H1 (cell line): Measurements from ENCODE around the gene AIFM2. TPM values are rescaled to one million over a fixed set of nuclear protein-coding genes. Genes with fewer than 3 reads are reported as not detected.

ENCODE experiments used
- ATF2 ChIP-seq: IDR thresholded peaks from 2 replicates; pipeline ENCODE4 v1.6.1; 2012; ENCODE audit warnings: low read length, inconsistent platforms
- CHD7 ChIP-seq: fragments of 300-600 bp; sonication (generic); IDR thresholded peaks from 2 replicates; pipeline ENCODE4 v1.7.1; 2012; ENCODE audit warnings: low read length, moderate library complexity, mild to moderate bottlenecking, inconsistent platforms; ENCODE audit not compliant: insufficient replicate concordance
- EP300 ChIP-seq, 2 experiments: IDR thresholded peaks; 1 replicate in 1 of 2; 2 replicates in 1 of 2; pipeline ENCODE4 v1.6.1; 2011 to 2012; ENCODE audit warnings: low read depth in 2 of 2, low read length in 2 of 2, mild to moderate bottlenecking in 2 of 2, borderline replicate concordance in 1 of 2, inconsistent platforms in 1 of 2, moderate library complexity in 1 of 2
- EZH2 ChIP-seq: fragments of 200-600 bp; sonication (generic); IDR thresholded peaks from 2 replicates; pipeline ENCODE4 v1.7.1; 2012; ENCODE audit warnings: low read depth, mild to moderate bottlenecking, moderate library complexity, low read length, inconsistent platforms; ENCODE audit not compliant: severe bottlenecking
- GABPA ChIP-seq: IDR thresholded peaks from 2 replicates; pipeline ENCODE4 v1.6.1; 2011; ENCODE audit warnings: mild to moderate bottlenecking, low read length, moderate library complexity, borderline replicate concordance; ENCODE audit not compliant: insufficient read depth
- NRF1 ChIP-seq: IDR thresholded peaks from 2 replicates; pipeline ENCODE4 v1.6.1; 2011; ENCODE audit warnings: mild to moderate bottlenecking, low read depth, low read length, improper control_type of control experiment
- SP2 ChIP-seq: IDR thresholded peaks from 2 replicates; pipeline ENCODE4 v1.6.1; 2012; ENCODE audit warnings: mild to moderate bottlenecking, low read length, inconsistent platforms
- SRF ChIP-seq: IDR thresholded peaks from 2 replicates; pipeline ENCODE4 v1.6.1; 2011; ENCODE audit warnings: mild to moderate bottlenecking, low read depth, low read length, moderate library complexity
- SUZ12 ChIP-seq: fragments of 200-600 bp; sonication (generic); IDR thresholded peaks from 2 replicates; pipeline ENCODE4 v1.6.1; 2012; ENCODE audit warnings: mild to moderate bottlenecking, inconsistent platforms, low read length, moderate library complexity, mixed read lengths
- polyA plus RNA-seq, 7 experiments: library from polyadenylated mRNA; depleted of rRNA in 3 of 7; stranded (reverse) in 5 of 7; unstranded in 2 of 7; fragments of >200 nt in 5 of 7; fragments of 200-250 nt in 2 of 7; gene quantifications; 1 replicate in 5 of 7; 2 replicates in 1 of 7; 4 replicates in 1 of 7; pipeline versions ENCODE4 v1.2.1 to v1.2.3, GENCODE V29; 2011 to 2013; ENCODE audit warnings: missing spikeins in 2 of 7, mixed read lengths in 2 of 7
- total RNA-seq: library from RNA; stranded (reverse); fragmentation: NEBNext Ultra II Directional; extraction: Animal tissue kit (Norgen Biotek cat#: 25700); gene quantifications from 2 replicates; pipeline ENCODE4 v1.2.1, GENCODE V29; 2021

AIFM2 gene
- total and polyA plus RNA-seq, 2 of the 8 experiments (the other 6 are each of a cell fraction or from before 2014, with no cell fraction given), result 4.0 TPM

GRCh38 chr10:70124415-70124814 lies 8.2 kb downstream of the AIFM2 start (continued):
- TF ChIP-seq CHD7 (no peak), SRF (no peak), EZH2 (no peak), SUZ12 (no peak), SP2 (no peak), ATF2 (no peak), NRF1 (no peak), EP300 (IDR thresholded peaks at IDR 0.05; ENCODE audit: borderline replicate concordance in 1 of 2, low read depth in 2 of 2, low read length in 2 of 2) (no peak), GABPA (no peak)
